Measurements from ENCODE around the gene TMTC1.

- TF ChIP-seq RARB (CRISPR knock-in tag; IDR thresholded peaks at IDR 0.05) (no peak), TSHZ2 (CRISPR knock-in tag; IDR thresholded peaks at IDR 0.05) (no peak), ESRRG (CRISPR knock-in tag; IDR thresholded peaks at IDR 0.05) (no peak), ZFP3 (CRISPR knock-in tag; IDR thresholded peaks at IDR 0.05) (no peak), ZFP30 (CRISPR knock-in tag; IDR thresholded peaks at IDR 0.05) (no peak), SNAI2 (CRISPR knock-in tag; IDR thresholded peaks at IDR 0.05) (no peak), PATZ1 (CRISPR knock-in tag; IDR thresholded peaks at IDR 0.05; ENCODE audit: borderline replicate concordance) (no peak), ZNF8 (CRISPR knock-in tag; IDR thresholded peaks at IDR 0.05) (no peak), CREB5 (CRISPR knock-in tag; IDR thresholded peaks at IDR 0.05; ENCODE audit: low read depth) (no peak), CSDC2 (CRISPR knock-in tag; IDR thresholded peaks at IDR 0.05) (no peak), CSRNP3 (CRISPR knock-in tag; IDR thresholded peaks at IDR 0.05) (no peak), BACH2 (CRISPR knock-in tag; IDR thresholded peaks at IDR 0.05; ENCODE audit: borderline replicate concordance) (no peak), PPARA (CRISPR knock-in tag; IDR thresholded peaks at IDR 0.05; ENCODE audit: borderline replicate concordance) (no peak)
These were observed 201.6 kb downstream of the TMTC1 start for GRCh38 chr12:29582146-29582545.
